GM12864 (cell line): Measurements from ENCODE around the gene DSCAML1.

Experiments
- DNase-seq: peaks from one replicate; pipeline ENCODE4 v3.0.0-alpha.2; 2011; ENCODE audit warnings: low read depth
- H3K4me3 ChIP-seq: 2 replicates; pipeline ENCODE4 v1.5.1; 2011; ENCODE audit warnings: mild to moderate bottlenecking, low read depth, low read length, control low read depth
- TF ChIP-seq, protein P1 (sequence below): IDR thresholded peaks from 2 replicates; pipeline ENCODE4 v1.5.1; 2011; ENCODE audit warnings: low read depth, mild to moderate bottlenecking, moderate library complexity, low read length, control low read depth, inconsistent platforms; ENCODE audit errors: missing control alignments

DSCAML1 gene

GRCh38 chr11:117658809-117659208, 138.2 kb downstream of the DSCAML1 start:
- TF ChIP-seq, protein P1, sequence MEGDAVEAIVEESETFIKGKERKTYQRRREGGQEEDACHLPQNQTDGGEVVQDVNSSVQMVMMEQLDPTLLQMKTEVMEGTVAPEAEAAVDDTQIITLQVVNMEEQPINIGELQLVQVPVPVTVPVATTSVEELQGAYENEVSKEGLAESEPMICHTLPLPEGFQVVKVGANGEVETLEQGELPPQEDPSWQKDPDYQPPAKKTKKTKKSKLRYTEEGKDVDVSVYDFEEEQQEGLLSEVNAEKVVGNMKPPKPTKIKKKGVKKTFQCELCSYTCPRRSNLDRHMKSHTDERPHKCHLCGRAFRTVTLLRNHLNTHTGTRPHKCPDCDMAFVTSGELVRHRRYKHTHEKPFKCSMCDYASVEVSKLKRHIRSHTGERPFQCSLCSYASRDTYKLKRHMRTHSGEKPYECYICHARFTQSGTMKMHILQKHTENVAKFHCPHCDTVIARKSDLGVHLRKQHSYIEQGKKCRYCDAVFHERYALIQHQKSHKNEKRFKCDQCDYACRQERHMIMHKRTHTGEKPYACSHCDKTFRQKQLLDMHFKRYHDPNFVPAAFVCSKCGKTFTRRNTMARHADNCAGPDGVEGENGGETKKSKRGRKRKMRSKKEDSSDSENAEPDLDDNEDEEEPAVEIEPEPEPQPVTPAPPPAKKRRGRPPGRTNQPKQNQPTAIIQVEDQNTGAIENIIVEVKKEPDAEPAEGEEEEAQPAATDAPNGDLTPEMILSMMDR = no peak
- no peak for DNase-seq
- no peak overlapping the region for H3K4me3 ChIP-seq

DNA sequence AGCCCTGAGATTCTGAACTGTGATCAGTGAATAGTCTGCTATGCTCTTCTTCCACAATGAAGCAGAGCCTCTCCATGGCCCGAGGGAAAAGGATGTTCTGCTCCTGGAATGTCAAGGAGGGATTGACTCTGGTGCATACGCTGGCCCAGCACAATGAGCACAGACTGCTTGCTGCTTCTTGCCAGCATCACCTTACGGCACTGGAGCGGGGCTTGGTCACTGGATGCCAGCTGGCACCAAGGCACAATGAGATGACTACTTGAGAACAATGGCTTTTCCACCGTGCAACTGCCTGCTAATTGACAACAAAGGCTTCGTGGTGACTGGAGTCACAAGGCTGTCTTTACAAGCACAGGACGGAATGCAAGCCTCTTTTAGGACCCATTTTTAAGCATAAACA, 139.2 kb downstream of the DSCAML1 start:
- TF ChIP-seq, protein P1 = no peak
- DNase-seq = no peak
- no peak overlapping the region for H3K4me3 ChIP-seq

DNA sequence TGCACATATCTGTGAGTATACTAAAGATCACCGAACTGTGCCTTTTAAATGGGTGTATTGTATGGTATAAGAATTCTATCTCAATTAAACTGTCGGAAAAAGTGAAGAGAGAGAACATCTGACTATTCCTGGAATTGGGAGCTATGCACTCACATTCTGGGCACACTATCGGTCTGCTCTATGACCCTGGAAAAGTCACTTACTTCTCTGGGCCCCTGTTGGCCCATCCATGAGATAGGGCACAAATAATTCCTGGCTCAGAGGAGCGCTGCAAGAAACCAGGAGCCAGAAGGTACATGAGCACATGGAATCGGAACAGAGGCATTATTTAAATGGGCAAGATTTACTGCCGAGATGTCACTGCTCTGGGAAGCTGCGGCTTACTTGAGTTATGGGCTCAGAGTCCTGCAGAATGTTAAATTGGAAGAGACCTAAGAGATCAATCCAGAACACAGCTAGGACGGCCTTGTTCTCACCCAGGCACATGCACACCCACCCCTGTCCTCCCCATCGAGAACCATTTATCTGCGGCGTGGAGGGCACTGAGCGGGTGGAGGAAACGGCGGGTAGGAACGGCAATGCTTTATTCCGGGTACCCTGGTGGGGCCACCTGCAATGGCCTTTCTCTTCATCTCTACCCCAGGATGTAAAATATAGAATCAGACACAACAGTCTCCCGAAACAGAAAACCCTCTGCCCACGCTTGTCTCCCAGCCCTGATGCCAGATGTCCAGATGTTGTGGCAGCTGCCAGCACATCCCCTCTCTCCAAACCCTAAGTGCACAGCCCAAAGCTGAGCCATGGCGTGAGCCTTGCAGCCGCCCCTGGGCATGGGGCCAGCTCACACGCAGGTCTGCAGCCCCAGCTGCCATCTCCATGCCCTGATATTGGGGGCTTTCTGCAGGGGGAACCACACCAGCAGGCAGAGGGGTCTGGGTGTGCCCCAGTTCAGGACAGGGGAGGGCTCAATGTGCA, 142.4 kb downstream of the DSCAML1 start:
- DNase-seq = no peak
- H3K4me3 ChIP-seq = no peak overlapping the region
- TF ChIP-seq, protein P1 = no peak

DNA sequence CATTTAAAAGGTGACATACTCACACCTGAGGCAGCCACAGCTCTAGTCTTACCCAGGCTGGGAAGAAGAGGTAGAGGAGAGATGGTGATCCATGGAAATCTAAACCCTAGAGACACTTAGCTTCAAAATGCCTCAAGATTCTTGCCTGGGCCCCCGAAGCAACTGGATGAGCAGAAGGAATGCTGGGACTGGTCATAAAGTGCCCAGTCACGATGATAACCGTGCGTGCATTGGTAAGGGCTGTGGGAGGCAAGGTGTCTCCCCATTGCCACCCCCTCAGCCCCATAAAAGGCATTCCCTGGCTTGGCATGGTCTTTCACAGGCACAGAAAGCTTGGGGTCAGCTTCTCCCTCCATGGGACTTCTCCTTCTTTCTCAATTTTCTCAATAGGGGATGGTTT, 144.5 kb downstream of the DSCAML1 start:
- TF ChIP-seq, protein P1 = no peak
- no peak for DNase-seq
- no peak overlapping the region for H3K4me3 ChIP-seq

- H3K4me3 ChIP-seq = no peak overlapping the region
- TF ChIP-seq, protein P1 = no peak
- DNase-seq = no peak
Observed at GRCh38 chr11:117649296-117650055, 147.5 kb downstream of the DSCAML1 start.

- TF ChIP-seq, protein P1 = no peak
- H3K4me3 ChIP-seq = no peak overlapping the region
- no peak for DNase-seq
Observed at GRCh38 chr11:117647872-117648271, 149.1 kb downstream of the DSCAML1 start.
